Measurements from ENCODE around the gene CEACAM1. TPM values are rescaled to one million over a fixed set of nuclear protein-coding genes. Genes with fewer than 3 reads are reported as not detected.
"Not testable (repeated sequence)": the region's sequence is repeated elsewhere in the genome, so short reads cannot be mapped to it uniquely, and the experiment has no call there.

CEACAM1 gene
- total RNA-seq, 1 donor from 2014 or later: 0.39 TPM

- TF ChIP-seq CTCF (IDR thresholded peaks at IDR 0.05) (no peak), EZH2phosphoT487 (IDR thresholded peaks at IDR 0.05) (no peak)
- no peak overlapping the region for H2AFZ ChIP-seq (replicated peaks)
These were observed 32.5 kb upstream of the CEACAM1 start for GRCh38 chr19:42560731-42561130.

GRCh38 chr19:42558450-42559150, 30.3 kb upstream of the CEACAM1 start:
- Histone ChIP-seq H3K9ac (no peak overlapping the region), H4K20me1 (ENCODE audit: low read depth) (no peaks in the 10 kb centered on the region), H3K4me1 (peaks cover 10% of the 10 kb centered on the region), H3K79me2 (ENCODE audit: low read depth) (no peaks in the 10 kb centered on the region), H3K27me3 (no peaks in the 10 kb centered on the region), H3K27ac (no peak overlapping the region), H3F3A (ENCODE audit: low read depth) (no peaks in the 10 kb centered on the region), H3K4me3 (no peak overlapping the region), H2AFZ (replicated peaks) (no peak overlapping the region), H3K36me3 (no peaks in the 10 kb centered on the region), H3K4me2 (no peak overlapping the region), H3K9me3 (ENCODE audit: low read depth) (no peaks in the 10 kb centered on the region)
- no peak overlapping the region for H3K4me3 Mint-ChIP-seq
- no peak for TF ChIP-seq EZH2 (IDR thresholded peaks at IDR 0.05)
- TF ChIP-seq CTCF (IDR thresholded peaks at IDR 0.05): no peak
- TF ChIP-seq EZH2phosphoT487 (IDR thresholded peaks at IDR 0.05): no peak
- H3K9me3 Mint-ChIP-seq: peaks cover 2% of the 10 kb centered on the region
- DNase-seq (ENCODE audit: low spot score): no peak
- no peaks in the 10 kb centered on the region for H3K36me3 Mint-ChIP-seq
- peaks cover 6% of the 10 kb centered on the region for H3K27me3 Mint-ChIP-seq (ENCODE audit: insufficient read depth, low read depth)
- H3K4me1 Mint-ChIP-seq: peaks cover 8% of the 10 kb centered on the region
- H3K27ac Mint-ChIP-seq: no peak overlapping the region

More at GRCh38 chr19:42560731-42561130, 32.5 kb upstream of the CEACAM1 start:
- peaks cover 6% of the 10 kb centered on the region for H3K27me3 Mint-ChIP-seq (ENCODE audit: insufficient read depth, low read depth)
- H3K9me3 Mint-ChIP-seq: peaks cover 2% of the 10 kb centered on the region
- Histone ChIP-seq H3K79me2 (ENCODE audit: low read depth) (no peaks in the 10 kb centered on the region), H3K27ac (no peak overlapping the region), H3K9me3 (ENCODE audit: low read depth) (no peaks in the 10 kb centered on the region), H3K4me2 (no peak overlapping the region), H3K9ac (no peak overlapping the region), H3K36me3 (no peaks in the 10 kb centered on the region), H4K20me1 (ENCODE audit: low read depth) (no peaks in the 10 kb centered on the region), H3K4me3 (no peak overlapping the region), H3K4me1 (peaks cover 2% of the 10 kb centered on the region), H3K27me3 (no peaks in the 10 kb centered on the region), H3F3A (ENCODE audit: low read depth) (no peaks in the 10 kb centered on the region)
- H3K36me3 Mint-ChIP-seq: no peaks in the 10 kb centered on the region
- no peak overlapping the region for H3K27ac Mint-ChIP-seq
- no peaks in the 10 kb centered on the region for H3K4me1 Mint-ChIP-seq
- H3K4me3 Mint-ChIP-seq: no peak overlapping the region
- DNase-seq (ENCODE audit: low spot score): no peak

GRCh38 chr19:42557386-42557871, 29.1 kb upstream of the CEACAM1 start:
- not testable (repeated sequence) for H3K27ac Mint-ChIP-seq; H4K20me1 ChIP-seq (ENCODE audit: low read depth); H3K36me3 Mint-ChIP-seq

GRCh38 chr19:42555801-42556200, 27.5 kb upstream of the CEACAM1 start:
- H3K9me3 ChIP-seq (ENCODE audit: low read depth): no peaks in the 10 kb centered on the region
- TF ChIP-seq EZH2phosphoT487 (IDR thresholded peaks at IDR 0.05) (no peak), CTCF (IDR thresholded peaks at IDR 0.05) (no peak), EZH2 (IDR thresholded peaks at IDR 0.05) (no peak)
- H3K27me3 ChIP-seq: no peaks in the 10 kb centered on the region
- H4K20me1 ChIP-seq (ENCODE audit: low read depth): no peaks in the 10 kb centered on the region
- H3K36me3 Mint-ChIP-seq: no peaks in the 10 kb centered on the region
- no peaks in the 10 kb centered on the region for H3K36me3 ChIP-seq
- H3K9me3 Mint-ChIP-seq: peaks cover 4% of the 10 kb centered on the region
- H3K4me3 ChIP-seq: no peak overlapping the region
- no peak overlapping the region for H3K27ac Mint-ChIP-seq
- H3K9ac ChIP-seq: no peak overlapping the region
- no peak overlapping the region for H3K4me3 Mint-ChIP-seq
- no peak overlapping the region for H3K4me2 ChIP-seq
- no peak overlapping the region for H3K27ac ChIP-seq
- DNase-seq (ENCODE audit: low spot score): no peak
- peaks cover 8% of the 10 kb centered on the region for H3K4me1 Mint-ChIP-seq
- peaks cover 4% of the 10 kb centered on the region for H3K27me3 Mint-ChIP-seq (ENCODE audit: insufficient read depth, low read depth)
- H3K79me2 ChIP-seq (ENCODE audit: low read depth): no peaks in the 10 kb centered on the region
- peaks cover 10% of the 10 kb centered on the region for H3K4me1 ChIP-seq
- H2AFZ ChIP-seq (replicated peaks): no peak overlapping the region
- no peaks in the 10 kb centered on the region for H3F3A ChIP-seq (ENCODE audit: low read depth)

More at GRCh38 chr19:42557386-42557871, 29.1 kb upstream of the CEACAM1 start:
- H3K27ac ChIP-seq; H3K4me3 ChIP-seq; H3K9ac ChIP-seq; H3K4me2 ChIP-seq; H2AFZ ChIP-seq (replicated peaks); H3F3A ChIP-seq (ENCODE audit: low read depth); DNase-seq (ENCODE audit: low spot score); H3K4me1 ChIP-seq; H3K79me2 ChIP-seq (ENCODE audit: low read depth); H3K9me3 ChIP-seq (ENCODE audit: low read depth); H3K27me3 Mint-ChIP-seq (ENCODE audit: insufficient read depth, low read depth); H3K9me3 Mint-ChIP-seq; H3K4me3 Mint-ChIP-seq; H3K4me1 Mint-ChIP-seq; H3K27me3 ChIP-seq; H3K36me3 ChIP-seq: not testable (repeated sequence)

Data from neural progenitor cell (in vitro differentiated cells).